Right kidney (tissue), 1 donor: ENCODE measurements around the gene MDFIC2.

ENCODE experiments used
- DNase-seq: peaks from one replicate; pipeline ENCODE4 v3.0.0-alpha.2; 2016

MDFIC2 gene

DNA sequence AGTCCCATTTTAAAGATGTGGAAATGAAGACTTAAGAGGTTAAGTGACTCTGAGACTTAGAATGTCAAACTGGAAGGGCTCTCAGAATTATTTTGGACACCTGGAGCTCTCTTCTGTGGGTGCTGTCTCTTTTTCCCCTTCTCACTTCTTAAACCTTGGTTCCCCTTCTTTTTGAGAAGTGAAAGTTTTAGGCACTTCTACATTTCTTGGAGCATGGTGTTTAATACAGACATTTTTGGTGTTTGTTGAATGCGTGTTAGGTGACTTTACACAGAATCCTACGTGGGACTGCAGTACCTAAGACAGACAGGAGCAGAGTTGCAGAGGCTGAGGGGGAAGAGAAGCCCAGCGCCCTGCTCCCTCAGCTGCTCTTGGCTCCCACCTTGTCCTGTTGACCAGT lies 133.3 kb downstream of the MDFIC2 start:
- DNase-seq = no peak

DNA sequence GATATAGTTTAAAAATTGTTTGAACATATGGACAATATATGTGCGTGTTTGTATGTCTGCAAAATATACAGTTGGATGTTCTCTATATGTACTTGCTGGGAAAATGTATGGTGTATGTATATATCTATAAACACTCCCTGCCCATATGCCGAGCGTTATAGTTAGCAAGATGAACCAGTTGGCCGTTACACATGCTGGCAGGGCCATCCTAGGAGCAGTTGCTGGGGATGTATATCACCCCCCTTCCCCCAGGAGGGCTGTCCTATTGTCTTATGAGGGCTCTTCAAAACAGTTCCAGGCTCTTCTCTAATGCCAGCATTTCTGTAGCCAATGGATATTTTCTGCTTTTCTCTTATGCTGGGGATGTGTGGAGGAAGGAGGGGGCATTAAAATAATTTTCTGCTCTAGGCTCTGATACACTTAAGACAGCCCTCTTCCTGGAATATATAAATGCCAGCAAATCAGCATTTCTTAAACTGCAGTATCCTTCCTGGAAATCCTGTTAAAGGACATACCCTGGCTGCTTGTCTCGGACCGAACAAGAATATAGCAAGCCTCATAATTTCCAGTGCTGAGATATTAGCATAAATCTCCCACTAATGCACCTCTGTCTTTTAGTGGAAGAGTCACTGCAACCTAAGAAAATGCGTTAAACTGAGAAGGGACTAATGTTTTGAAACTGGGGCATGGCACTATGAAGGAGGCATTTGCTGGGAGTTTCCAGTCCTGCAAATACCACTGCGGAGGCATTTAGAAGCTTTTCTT lies 134.4 kb downstream of the MDFIC2 start:
- no peak for DNase-seq

DNA sequence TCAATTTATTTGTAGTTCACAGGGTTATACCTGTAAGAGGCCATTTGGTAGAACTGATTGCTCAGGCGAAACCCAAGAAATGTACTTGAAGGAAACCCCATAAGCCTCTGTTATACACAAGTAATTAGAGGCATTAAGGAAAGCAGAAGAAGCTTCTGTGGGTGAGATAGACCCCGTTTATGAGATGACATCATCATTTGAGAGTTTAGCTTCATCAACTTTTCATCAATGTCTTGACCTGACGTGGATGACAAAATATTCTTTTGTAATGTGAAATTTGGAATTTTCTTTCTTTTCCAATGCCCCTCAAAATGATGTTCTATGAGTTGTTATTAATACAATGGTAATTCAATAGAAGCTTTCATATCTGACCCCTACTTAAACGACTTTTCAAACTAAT lies 136.2 kb downstream of the MDFIC2 start:
- DNase-seq = no peak

DNA sequence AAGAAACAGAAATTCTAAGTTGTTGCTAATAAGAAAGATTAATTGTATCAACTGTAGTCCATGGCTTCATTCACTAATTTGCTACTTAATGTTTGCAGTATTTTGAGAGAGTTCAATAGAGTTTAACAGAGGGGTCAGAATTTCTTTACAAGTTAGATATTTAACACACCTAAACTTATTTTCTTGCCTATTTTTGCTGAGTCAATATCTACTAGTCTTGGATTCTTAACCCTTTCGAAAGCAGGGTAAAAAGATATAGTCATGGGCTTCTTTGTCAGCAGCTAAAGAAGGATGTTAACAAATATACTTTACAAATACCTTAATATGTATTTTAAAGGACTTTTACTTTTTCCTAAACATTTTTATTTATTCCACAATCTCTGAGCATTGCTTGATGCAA lies 155.6 kb downstream of the MDFIC2 start:
- no peak for DNase-seq

- DNase-seq = no peak
Observed at GRCh38 chr3:70150599-70150998, 161.8 kb downstream of the MDFIC2 start.

DNA sequence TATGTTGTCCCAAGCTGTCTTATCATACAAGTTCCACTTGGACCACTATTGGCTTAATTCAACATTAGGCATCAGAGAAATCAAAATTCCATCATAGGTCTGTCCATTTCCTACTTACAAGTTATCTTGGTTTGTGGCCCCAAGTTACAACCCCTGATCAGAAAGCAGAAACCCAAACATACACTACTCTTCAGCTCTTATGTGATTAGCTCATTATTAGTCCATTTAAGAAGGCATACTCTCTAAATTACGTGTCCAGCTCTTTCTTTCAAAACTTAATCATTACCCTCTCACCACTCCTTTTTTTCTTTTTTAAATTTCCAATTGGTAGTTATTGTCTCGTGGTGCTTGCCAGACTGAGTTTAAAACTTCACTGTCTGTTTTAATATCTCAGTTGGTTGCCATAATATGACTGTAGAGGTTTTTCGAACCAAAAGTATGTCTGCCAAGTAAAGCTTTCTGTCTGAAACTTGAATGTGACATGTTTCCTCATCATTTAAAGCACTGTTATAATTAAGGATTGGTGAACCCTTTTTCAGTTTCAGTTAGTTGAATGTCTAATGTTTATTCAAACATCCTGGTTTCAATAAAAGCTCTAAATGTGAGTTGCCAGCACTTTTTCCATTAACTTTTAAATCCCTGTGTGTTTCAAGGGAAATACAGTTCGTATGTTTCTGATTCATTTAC lies 162.6 kb downstream of the MDFIC2 start:
- no peak for DNase-seq
